GM15510 (cell line): ENCODE measurements around the gene FAM193B.

Experiments
- POLR2A ChIP-seq: IDR thresholded peaks from 3 replicates; pipeline ENCODE4 v1.6.1; 2011; ENCODE audit warnings: borderline replicate concordance; ENCODE audit not compliant: insufficient read length; ENCODE audit errors: extremely low read depth

FAM193B gene

DNA sequence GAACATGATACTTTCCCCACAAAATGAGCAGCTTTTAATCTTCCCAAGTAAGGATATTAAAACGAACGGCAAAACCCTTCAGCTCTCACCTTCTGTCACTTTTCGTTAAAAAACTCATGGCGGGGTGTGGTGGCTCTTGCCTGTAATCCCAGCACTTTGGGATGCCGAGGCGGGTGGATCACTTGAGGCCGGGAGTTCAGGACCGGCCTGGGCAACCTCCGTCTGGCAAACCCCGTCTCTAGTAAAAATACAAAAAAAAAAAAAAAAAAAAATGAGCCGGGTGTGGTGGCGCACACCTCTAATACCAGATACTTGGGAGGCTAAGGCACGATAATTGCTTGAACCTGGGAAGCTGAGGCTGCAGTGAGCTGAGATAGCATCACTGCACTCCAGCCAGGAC is 38.5 kb upstream of the FAM193B start:
- TF ChIP-seq POLR2A, result no peak

DNA sequence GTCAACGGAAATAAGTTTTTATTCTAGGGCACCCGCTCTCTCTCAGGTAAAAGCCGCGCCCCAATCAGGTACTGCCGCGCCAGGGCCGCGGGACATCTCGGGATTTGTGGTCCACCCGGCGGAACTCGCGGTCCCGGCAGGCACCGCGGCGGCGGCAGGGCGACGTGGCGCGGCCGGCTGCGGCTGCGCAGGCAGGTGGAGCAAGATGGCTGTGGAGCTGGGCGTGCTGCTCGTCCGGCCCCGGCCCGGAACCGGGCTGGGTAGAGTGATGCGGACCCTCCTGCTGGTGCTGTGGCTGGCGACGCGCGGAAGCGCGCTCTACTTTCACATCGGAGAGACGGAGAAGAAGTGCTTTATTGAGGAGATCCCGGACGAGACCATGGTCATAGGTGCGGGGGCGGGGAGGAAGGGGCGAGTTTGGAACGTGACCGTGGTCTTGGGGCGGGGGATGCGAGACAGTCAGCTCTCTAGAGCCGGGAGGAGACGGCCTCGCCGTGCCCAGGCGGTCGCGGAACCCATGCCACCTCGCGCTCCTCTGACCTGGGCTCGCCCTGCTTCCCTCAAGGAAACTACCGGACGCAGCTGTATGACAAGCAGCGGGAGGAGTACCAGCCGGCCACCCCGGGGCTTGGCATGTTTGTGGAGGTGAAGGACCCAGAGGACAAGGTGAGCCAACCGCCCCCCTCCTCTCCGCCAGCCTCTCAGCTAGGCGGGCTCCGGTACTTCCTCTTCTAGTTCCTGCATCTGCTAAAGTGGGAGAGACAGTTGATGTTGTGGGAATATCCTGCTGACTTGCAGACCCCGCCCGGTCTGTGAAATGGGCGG is 37.9 kb upstream of the FAM193B start, which contains the start of gene TMED9:
Gene TMED9, plus strand, starts transcription at position 194 of the 825 bp plus-strand sequence. Its CDS starts 12 bp downstream, at position 206.
- TF ChIP-seq POLR2A, result peak; percentile 97

DNA sequence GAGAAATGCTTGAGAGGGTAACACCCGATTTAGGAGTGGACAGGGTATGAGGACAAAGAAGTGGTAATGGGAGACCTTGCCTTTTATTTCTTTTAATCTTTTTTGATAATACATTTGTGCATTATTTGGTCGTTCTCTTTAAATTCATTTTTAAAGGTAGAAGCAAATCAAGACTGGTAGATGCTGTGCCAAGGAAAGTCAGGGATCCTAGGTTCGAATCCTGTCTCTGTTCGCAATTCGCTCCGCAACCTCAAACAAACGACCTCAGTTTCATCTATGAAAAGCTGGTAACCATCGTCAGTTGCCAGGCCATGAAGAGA is 37.3 kb upstream of the FAM193B start:
- no peak for TF ChIP-seq POLR2A

DNA sequence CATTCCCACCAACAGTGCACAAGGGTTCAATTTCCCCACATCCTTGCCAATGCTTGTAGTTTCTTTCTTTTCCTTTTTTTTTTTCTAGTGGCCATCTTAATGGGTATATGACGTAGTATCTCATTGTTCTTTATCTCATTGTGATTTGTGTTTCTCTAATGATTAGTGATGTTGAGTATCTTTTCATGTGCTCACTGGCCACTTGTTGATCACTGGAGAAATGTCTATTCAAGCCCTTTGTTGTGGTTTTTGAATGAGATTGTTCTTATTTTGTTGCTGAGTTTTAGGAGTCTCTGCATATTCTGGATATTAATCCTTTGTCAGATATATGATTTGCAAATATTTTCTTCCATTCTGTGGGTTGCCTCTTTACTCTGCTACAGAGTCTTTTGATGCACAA is 36.0 kb upstream of the FAM193B start:
- TF ChIP-seq POLR2A, result no peak

DNA sequence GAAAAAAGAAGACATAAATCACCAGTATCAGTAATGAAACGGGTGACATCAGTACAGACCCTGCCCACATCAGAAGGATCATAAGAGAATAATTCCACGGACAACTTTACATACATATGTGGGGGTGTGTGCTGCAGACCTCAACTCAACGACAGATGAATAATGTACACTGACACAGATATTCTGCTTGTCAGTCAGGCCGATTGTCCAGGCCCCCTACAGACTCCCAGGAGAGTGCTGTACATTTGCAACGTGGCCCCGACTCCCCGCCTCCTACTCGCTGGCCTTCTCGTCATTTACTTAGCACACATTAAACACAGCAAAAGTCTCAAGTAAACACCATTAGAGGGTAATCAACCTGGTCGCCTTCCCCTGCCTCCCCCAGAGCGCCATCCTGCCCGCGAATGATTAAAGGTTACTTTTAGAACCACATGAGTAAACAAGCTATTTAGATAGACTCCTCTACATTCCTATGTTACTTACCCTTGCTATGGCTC is 34.1 kb upstream of the FAM193B start:
- TF ChIP-seq POLR2A, result no peak

DNA sequence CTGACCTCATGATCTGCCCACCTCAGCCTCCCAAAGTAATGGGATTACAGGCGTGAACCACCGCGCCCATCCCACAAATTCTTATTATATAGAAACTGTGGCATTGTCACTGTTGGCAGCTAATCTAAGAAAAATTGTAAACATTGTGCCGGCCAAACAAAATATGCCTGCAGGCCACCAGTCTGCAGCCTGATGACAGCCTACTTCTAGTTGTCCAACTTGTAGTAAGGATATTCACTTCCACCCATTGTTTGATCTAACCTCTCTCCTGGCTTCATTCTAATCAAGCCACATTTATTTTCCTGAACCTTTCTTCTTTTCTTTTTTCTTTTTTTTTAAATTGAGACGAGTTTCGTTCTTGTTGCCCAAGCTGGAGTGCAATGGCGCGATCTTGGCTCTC is 24.0 kb upstream of the FAM193B start:
- TF ChIP-seq POLR2A, result no peak

DNA sequence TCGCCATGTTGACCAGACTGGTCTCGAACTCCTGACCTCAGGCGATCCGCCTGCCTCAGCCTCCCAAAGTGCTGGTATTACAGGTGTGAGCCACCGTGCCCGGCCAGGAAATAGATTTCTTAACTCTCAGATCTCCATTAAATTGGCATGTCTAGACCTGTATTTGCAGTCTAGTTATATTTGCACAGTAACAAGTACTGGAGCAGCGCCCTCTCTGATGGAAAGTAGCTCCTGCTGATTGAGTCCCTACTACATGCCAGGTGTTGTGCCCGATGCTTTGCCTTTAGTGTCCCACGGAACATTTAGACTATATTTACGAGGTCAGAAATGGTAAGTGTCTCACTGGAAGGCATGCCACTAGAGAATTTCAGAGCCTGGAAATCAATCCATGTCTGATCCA is 21.8 kb upstream of the FAM193B start:
- TF ChIP-seq POLR2A, result no peak

DNA sequence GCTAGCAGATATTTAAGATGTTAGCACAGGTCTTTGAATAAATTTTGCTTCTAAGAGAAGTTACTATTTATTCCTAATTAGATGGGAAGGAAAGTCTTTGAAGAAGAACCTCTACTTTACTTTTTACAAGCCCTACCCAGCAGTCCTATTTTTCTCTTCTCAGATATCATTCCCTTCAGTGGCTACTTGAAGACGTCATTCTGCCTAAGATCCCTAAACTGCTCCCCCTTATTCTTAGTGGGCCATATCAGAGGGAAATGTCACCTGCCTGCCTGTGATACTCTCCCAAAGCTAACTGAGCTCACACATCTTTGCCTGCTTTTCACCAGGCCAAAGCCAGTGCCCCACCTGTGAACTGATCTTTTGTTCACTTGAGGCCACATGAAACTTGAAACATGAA is 21.1 kb upstream of the FAM193B start:
- TF ChIP-seq POLR2A, result no peak

DNA sequence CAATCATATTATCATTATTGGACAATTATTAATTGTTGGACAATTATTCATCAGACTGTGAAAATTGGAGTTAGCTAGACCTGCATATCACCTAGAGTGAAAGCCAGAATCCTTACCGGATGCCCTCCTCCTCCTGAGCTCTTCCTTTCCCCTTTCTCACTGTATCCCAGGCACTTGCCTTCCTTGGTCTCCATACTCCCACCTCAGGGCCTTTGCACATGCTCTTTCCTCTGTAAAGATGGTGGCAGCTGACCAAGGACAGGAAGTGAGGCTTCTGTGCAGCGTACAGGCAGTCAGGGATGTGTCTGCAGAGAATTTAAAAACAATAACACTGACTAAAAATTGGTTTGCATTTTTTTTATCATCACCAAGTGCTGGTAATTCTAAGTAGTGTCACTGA is 15.5 kb upstream of the FAM193B start:
- no peak for TF ChIP-seq POLR2A

DNA sequence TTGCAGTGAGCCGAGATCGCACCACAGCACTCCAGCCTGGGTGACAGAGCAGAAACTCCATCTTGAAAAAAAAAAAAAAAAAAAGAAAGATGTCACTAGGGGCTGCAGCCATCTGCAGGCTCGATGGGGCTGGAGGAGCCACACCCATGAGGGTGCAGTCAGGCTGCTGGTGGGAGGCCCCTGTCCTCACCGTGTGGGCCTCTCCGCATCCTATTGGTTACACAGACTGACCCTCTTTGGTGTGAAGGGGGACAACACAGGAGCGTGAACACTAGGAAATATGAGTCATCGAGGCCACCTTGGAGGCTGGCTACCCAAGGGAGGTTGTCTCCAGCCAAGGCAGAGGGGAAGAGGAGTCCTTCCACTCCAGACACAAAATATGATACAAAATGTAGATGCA is 14.0 kb upstream of the FAM193B start:
- TF ChIP-seq POLR2A, result no peak

DNA sequence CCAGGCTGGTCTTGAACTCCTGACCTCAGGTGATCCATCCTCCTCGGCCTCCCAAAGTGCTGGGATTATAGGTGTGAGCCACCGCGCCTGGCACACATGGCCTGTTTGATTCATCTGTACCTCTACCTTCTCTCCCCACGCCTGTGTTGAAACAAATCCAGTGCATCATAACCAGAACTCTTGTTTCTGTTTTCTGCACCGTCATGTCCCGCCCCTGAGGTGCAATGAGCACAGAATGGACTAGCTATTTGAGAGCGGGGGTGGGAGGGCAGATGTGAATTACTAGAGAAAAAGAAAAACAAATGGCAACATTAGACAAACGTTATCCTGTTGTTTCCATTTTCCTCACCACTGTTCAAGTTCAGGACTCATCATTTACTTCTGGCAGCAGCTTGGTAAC is 10.7 kb upstream of the FAM193B start:
- TF ChIP-seq POLR2A, result no peak

DNA sequence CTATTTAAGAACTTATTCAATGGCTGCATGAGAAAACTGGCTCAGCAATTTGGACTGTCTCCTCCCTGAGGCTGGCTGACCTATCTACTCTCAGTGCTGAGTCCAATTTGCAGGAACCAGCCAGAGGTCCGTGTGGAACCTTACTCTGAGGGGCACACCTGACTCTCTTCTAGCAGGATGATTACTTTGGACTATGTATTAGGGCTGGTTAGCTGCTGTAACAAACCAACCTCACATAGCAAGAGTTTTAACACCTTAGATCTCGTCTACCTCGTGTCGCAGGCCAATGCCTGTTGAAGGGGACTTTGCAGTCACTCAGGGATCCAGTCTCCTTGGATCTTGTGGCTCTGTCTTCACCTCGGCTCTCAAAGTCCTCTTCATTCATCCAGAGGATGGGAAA is 3.4 kb upstream of the FAM193B start:
- TF ChIP-seq POLR2A, result no peak

DNA sequence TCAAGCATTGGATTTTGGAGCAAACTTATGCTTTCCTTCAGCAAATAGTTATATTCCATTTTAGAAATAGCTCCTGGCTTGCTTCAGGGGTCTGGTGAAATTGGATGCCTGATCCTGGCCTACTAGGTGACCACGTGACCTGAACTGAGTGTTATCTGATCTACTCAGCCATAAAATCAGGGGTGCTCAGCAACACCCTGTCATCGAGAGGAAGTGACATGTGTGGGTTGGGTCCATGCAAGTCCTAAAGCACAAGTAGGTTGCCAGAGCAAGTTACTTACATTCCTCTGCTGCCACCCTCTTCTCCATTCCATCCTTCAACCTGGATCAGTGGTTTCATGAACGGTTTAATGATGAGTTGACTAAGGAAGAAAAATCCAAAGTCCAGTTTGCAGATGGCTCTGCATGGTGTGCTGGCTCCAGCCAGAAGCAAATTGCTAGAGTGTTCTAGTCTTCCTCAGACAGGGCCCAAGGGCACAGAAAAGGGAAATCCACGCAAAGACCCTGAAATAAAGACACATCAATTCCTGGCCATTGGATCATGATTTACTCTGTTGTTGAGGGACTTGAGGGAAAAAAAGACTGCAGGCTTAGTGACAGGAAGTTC is 2.8 kb upstream of the FAM193B start:
- no peak for TF ChIP-seq POLR2A

DNA sequence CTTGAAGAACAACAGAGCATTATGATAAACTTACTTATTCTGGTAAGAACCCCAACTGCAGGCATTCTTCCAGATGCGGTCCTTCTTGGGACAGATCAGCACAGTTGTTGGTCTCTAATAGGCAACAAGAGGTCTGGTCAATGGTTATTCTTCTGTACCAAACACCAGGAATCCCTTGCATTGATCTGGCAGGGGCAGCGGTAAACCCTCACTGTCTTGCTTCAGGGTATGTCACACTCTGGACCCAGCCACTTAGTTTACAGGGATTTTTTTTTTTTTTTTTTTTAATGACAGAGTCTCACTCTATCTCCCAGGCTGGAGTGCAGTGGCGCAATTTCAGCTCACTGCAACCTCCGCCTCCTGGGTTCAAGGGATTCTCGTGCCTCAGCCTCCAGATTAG is 1.3 kb upstream of the FAM193B start:
- no peak for TF ChIP-seq POLR2A

DNA sequence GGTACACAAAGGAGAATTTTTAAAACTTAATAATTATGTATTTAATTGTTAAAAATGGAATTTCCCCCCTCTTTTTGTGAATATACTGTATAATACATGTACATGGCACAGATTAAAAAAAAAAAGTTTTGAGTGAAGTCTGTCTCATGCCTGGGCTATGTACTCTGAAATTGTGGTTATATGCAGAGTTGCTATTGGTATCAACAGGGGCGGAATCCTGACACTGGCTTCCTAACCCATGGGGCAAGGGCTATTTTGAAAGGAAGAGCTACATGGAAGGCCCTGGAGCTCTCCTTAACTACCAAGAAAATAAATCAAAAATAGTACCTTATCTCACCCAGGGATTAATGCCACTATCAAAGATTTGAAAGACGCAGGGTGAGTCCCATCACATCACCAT is 865 bp upstream of the FAM193B start:
- no peak for TF ChIP-seq POLR2A

DNA sequence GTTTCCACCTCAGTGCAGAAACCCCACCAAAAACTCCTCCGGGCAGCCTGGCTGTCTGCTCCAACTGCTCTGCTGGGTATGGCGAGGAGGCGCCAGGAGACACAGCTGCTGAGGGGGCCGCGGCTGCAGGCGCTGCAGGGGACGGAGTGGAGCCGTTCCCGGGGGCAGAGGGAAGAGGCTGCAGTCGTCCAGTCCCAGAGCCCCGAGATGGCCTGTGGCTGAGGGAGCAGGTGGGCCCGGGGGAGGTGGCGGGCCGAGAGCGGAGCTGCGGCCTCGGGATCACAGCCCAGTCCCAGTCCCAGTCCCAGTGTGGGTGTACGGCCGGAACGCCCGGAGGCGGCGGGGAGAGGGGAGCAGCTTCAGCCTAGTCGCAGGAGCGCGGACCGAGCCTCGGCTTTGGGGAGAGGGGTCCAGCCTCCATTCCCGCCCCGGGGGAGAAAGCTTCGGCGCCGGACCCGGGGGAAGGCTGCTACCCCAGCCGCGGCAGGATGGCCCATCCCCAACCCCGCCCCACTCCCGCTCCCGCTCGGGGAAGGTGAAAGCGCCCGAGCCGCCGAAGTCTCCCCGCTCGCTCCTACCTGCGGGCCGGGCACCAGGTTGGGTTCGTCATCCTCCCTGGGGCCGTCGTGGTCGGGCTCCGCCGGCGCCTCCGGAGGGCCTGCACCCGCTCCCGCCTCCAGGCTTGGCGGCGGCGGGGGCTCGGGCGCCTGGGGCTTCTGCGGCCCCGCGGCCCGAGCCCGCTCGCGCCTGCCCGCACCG is 513 bp downstream of the FAM193B start:
- no peak for TF ChIP-seq POLR2A

DNA sequence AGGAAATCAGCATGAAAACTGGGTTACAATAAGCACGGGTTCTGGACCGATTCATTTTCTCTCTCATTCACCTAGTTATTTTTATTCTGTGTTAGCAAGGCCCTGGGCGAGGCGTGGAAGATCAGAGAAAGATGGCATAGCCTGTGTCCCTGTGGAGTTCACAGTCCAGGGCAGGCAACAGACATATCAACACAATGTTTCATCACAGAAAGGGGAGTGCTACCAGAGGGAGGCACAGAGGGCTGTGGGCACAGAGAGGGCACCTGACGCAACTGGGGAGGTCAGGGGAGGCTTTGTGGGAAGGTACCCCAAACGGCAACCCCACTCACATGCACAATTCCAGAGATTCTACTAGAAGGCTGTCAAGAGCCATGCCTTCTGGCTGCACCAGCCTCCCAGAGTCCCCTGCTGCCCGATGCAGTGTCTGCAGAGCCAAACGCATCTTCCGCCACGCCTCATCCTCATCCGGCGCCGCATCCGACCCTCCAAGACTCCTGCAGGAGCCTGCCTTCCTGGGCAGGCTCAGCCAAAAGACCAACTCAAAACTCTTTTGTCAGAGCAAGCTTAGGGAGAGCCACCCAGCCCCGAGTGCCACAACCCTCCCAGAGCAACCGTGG is 1.4 kb downstream of the FAM193B start:
- TF ChIP-seq POLR2A, result no peak
